GM12878 (cell line): Measurements from ENCODE around the gene KRT71. TPM values are rescaled to one million over a fixed set of nuclear protein-coding genes. Genes with fewer than 3 reads are reported as not detected.

Experiments
- polyA plus RNA-seq, 11 experiments: library from polyadenylated mRNA; depleted of rRNA in 4 of 11; unstranded in 6 of 11; stranded (reverse) in 5 of 11; fragments of >200 nt; fragmentation: Nextera tagmentation in 4 of 11; fragmentation: Illumina TruSeq in 1 of 11; extraction: Ambion mirVana in 4 of 11; extraction: Trizol in 1 of 11; gene quantifications; 1 replicate in 1 of 11; 2 replicates in 10 of 11; pipeline versions ENCODE4 v1.2.1 to v1.2.3, GENCODE V29; 2011 to 2016; ENCODE audit warnings: inconsistent platforms in 2 of 11, missing spikeins in 2 of 11, low read depth in 1 of 11
- total RNA-seq, 4 experiments: library from RNA; depleted of rRNA in 3 of 4; stranded (reverse); fragments of >200 nt in 3 of 4; fragmentation: Illumina TruSeq in 1 of 4; extraction: Trizol in 1 of 4; gene quantifications; 2 replicates each; pipeline versions ENCODE4 v1.2.1 to v1.2.3, GENCODE V29; 2013 to 2021
- TF ChIP-seq, protein P1 (sequence below): fragments of 450-650 bp; formaldehyde crosslinking; IDR thresholded peaks from 2 replicates; pipeline ENCODE4 v1.4.0; 2020; ENCODE audit warnings: mild to moderate bottlenecking, moderate library complexity

KRT71 gene
- total and polyA plus RNA-seq, 10 of the 15 experiments (the other 5 are each of a cell fraction or from before 2014, with no cell fraction given): not detected

DNA sequence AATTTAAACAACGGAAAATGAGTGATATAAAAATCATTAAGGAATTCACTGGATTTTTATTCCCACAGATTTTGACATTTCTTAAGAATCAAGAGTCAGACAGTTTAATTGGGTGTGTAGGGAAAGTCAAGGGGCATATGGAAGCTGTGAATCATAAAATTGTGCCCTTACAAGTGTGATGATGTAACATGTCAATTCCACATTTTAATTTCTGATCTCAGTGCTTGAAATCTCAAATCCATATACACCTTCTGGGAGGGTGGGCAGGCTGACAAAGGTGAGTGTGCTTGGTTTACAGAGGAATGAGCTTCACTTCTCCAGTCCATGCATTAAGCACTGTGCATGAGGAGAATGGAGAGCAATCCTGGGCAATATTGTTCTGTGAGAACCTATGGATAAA lies 58.8 kb downstream of the KRT71 start (continued):
- TF ChIP-seq, protein P1, sequence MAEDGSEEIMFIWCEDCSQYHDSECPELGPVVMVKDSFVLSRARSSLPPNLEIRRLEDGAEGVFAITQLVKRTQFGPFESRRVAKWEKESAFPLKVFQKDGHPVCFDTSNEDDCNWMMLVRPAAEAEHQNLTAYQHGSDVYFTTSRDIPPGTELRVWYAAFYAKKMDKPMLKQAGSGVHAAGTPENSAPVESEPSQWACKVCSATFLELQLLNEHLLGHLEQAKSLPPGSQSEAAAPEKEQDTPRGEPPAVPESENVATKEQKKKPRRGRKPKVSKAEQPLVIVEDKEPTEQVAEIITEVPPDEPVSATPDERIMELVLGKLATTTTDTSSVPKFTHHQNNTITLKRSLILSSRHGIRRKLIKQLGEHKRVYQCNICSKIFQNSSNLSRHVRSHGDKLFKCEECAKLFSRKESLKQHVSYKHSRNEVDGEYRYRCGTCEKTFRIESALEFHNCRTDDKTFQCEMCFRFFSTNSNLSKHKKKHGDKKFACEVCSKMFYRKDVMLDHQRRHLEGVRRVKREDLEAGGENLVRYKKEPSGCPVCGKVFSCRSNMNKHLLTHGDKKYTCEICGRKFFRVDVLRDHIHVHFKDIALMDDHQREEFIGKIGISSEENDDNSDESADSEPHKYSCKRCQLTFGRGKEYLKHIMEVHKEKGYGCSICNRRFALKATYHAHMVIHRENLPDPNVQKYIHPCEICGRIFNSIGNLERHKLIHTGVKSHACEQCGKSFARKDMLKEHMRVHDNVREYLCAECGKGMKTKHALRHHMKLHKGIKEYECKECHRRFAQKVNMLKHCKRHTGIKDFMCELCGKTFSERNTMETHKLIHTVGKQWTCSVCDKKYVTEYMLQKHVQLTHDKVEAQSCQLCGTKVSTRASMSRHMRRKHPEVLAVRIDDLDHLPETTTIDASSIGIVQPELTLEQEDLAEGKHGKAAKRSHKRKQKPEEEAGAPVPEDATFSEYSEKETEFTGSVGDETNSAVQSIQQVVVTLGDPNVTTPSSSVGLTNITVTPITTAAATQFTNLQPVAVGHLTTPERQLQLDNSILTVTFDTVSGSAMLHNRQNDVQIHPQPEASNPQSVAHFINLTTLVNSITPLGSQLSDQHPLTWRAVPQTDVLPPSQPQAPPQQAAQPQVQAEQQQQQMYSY (CRISPR knock-in tag): no peak

Other genes with a start within 250 kb of the KRT71 start
Only the 7 nearest of the 17 such genes appear.
- gene KRT6C, start 79.3 kb downstream of the KRT71 start, total RNA-seq (2014; rRNA removed): not detected in 2 replicates
- gene KRT6C, start 79.3 kb downstream of the KRT71 start, total RNA-seq (2014; rRNA removed; fragmentation: Illumina TruSeq; extraction: Trizol): not detected in 2 replicates
- gene KRT6C, start 79.3 kb downstream of the KRT71 start, total RNA-seq (2021): not detected in 2 replicates
- not detected in 2 replicates for gene KRT6C, start 79.3 kb downstream of the KRT71 start, polyA plus RNA-seq (2011; rRNA removed)
- not detected in 2 replicates for gene KRT6C, start 79.3 kb downstream of the KRT71 start, polyA plus RNA-seq (2014; fragmentation: Illumina TruSeq; extraction: Trizol)
- gene KRT6C, start 79.3 kb downstream of the KRT71 start, polyA plus RNA-seq (2014; fragmentation: Nextera tagmentation; extraction: Ambion mirVana): not detected
- not detected in 2 replicates for gene KRT6C, start 79.3 kb downstream of the KRT71 start, polyA plus RNA-seq (2014; rRNA removed)
- not detected for gene KRT6C, start 79.3 kb downstream of the KRT71 start, polyA plus RNA-seq (2016; fragmentation: Nextera tagmentation; extraction: Ambion mirVana)
- not detected in 2 replicates for gene KRT6A, start 59.9 kb downstream of the KRT71 start, total RNA-seq (2014; rRNA removed)
- gene KRT6A, start 59.9 kb downstream of the KRT71 start, total RNA-seq (2014; rRNA removed; fragmentation: Illumina TruSeq; extraction: Trizol): not detected in 2 replicates
- gene KRT6A, start 59.9 kb downstream of the KRT71 start, total RNA-seq (2021): not detected in 2 replicates
- gene KRT6A, start 59.9 kb downstream of the KRT71 start, polyA plus RNA-seq (2011; rRNA removed): 0.16 and 0.96 TPM in 2 replicates
- not detected in 2 replicates for gene KRT6A, start 59.9 kb downstream of the KRT71 start, polyA plus RNA-seq (2014; fragmentation: Illumina TruSeq; extraction: Trizol)
- not detected for gene KRT6A, start 59.9 kb downstream of the KRT71 start, polyA plus RNA-seq (2014; fragmentation: Nextera tagmentation; extraction: Ambion mirVana)
- gene KRT6A, start 59.9 kb downstream of the KRT71 start, polyA plus RNA-seq (2014; rRNA removed): not detected in 2 replicates
- not detected for gene KRT6A, start 59.9 kb downstream of the KRT71 start, polyA plus RNA-seq (2016; fragmentation: Nextera tagmentation; extraction: Ambion mirVana)
- not detected in 2 replicates for gene KRT5, start 32.8 kb downstream of the KRT71 start, total RNA-seq (2014; rRNA removed)
- not detected in 2 replicates for gene KRT5, start 32.8 kb downstream of the KRT71 start, total RNA-seq (2014; rRNA removed; fragmentation: Illumina TruSeq; extraction: Trizol)
- not detected in 2 replicates for gene KRT5, start 32.8 kb downstream of the KRT71 start, total RNA-seq (2021)
- 0.23 and 1.6 TPM in 2 replicates for gene KRT5, start 32.8 kb downstream of the KRT71 start, polyA plus RNA-seq (2011; rRNA removed)
- not detected in 2 replicates for gene KRT5, start 32.8 kb downstream of the KRT71 start, polyA plus RNA-seq (2014; fragmentation: Illumina TruSeq; extraction: Trizol)
- not detected for gene KRT5, start 32.8 kb downstream of the KRT71 start, polyA plus RNA-seq (2014; fragmentation: Nextera tagmentation; extraction: Ambion mirVana)
- not detected in 2 replicates for gene KRT5, start 32.8 kb downstream of the KRT71 start, polyA plus RNA-seq (2014; rRNA removed)
- gene KRT5, start 32.8 kb downstream of the KRT71 start, polyA plus RNA-seq (2016; fragmentation: Nextera tagmentation; extraction: Ambion mirVana): not detected
- gene KRT74, start 20.7 kb upstream of the KRT71 start, total RNA-seq (2014; rRNA removed): not detected in 2 replicates
- not detected in 2 replicates for gene KRT74, start 20.7 kb upstream of the KRT71 start, total RNA-seq (2014; rRNA removed; fragmentation: Illumina TruSeq; extraction: Trizol)
- not detected in 2 replicates for gene KRT74, start 20.7 kb upstream of the KRT71 start, total RNA-seq (2021)
- gene KRT74, start 20.7 kb upstream of the KRT71 start, polyA plus RNA-seq (2011; rRNA removed): not detected in 2 replicates
- not detected in 2 replicates for gene KRT74, start 20.7 kb upstream of the KRT71 start, polyA plus RNA-seq (2014; fragmentation: Illumina TruSeq; extraction: Trizol)
- not detected for gene KRT74, start 20.7 kb upstream of the KRT71 start, polyA plus RNA-seq (2014; fragmentation: Nextera tagmentation; extraction: Ambion mirVana)
- not detected in 2 replicates for gene KRT74, start 20.7 kb upstream of the KRT71 start, polyA plus RNA-seq (2014; rRNA removed)
- not detected for gene KRT74, start 20.7 kb upstream of the KRT71 start, polyA plus RNA-seq (2016; fragmentation: Nextera tagmentation; extraction: Ambion mirVana)
- not detected in 2 replicates for gene KRT72, start 48.3 kb upstream of the KRT71 start, total RNA-seq (2014; rRNA removed)
- not detected in 2 replicates for gene KRT72, start 48.3 kb upstream of the KRT71 start, total RNA-seq (2014; rRNA removed; fragmentation: Illumina TruSeq; extraction: Trizol)
- gene KRT72, start 48.3 kb upstream of the KRT71 start, total RNA-seq (2021): not detected in 2 replicates
- gene KRT72, start 48.3 kb upstream of the KRT71 start, polyA plus RNA-seq (2011; rRNA removed): not detected in 2 replicates
- not detected in 2 replicates for gene KRT72, start 48.3 kb upstream of the KRT71 start, polyA plus RNA-seq (2014; fragmentation: Illumina TruSeq; extraction: Trizol)
- gene KRT72, start 48.3 kb upstream of the KRT71 start, polyA plus RNA-seq (2014; fragmentation: Nextera tagmentation; extraction: Ambion mirVana): not detected
- gene KRT72, start 48.3 kb upstream of the KRT71 start, polyA plus RNA-seq (2014; rRNA removed): not detected in 2 replicates
- gene KRT72, start 48.3 kb upstream of the KRT71 start, polyA plus RNA-seq (2016; fragmentation: Nextera tagmentation; extraction: Ambion mirVana): not detected
- not detected in 2 replicates for gene KRT73, start 65.4 kb upstream of the KRT71 start, total RNA-seq (2014; rRNA removed)
- gene KRT73, start 65.4 kb upstream of the KRT71 start, total RNA-seq (2014; rRNA removed; fragmentation: Illumina TruSeq; extraction: Trizol): not detected in 2 replicates
- not detected in 2 replicates for gene KRT73, start 65.4 kb upstream of the KRT71 start, total RNA-seq (2021)
- gene KRT73, start 65.4 kb upstream of the KRT71 start, polyA plus RNA-seq (2011; rRNA removed): not detected in 2 replicates
- not detected in 2 replicates for gene KRT73, start 65.4 kb upstream of the KRT71 start, polyA plus RNA-seq (2014; fragmentation: Illumina TruSeq; extraction: Trizol)
- not detected for gene KRT73, start 65.4 kb upstream of the KRT71 start, polyA plus RNA-seq (2014; fragmentation: Nextera tagmentation; extraction: Ambion mirVana)
- not detected in 2 replicates for gene KRT73, start 65.4 kb upstream of the KRT71 start, polyA plus RNA-seq (2014; rRNA removed)
- not detected for gene KRT73, start 65.4 kb upstream of the KRT71 start, polyA plus RNA-seq (2016; fragmentation: Nextera tagmentation; extraction: Ambion mirVana)
- gene KRT2, start 99.1 kb upstream of the KRT71 start, total RNA-seq (2014; rRNA removed): not detected in 2 replicates
- gene KRT2, start 99.1 kb upstream of the KRT71 start, total RNA-seq (2014; rRNA removed; fragmentation: Illumina TruSeq; extraction: Trizol): not detected in 2 replicates
- gene KRT2, start 99.1 kb upstream of the KRT71 start, total RNA-seq (2021): 0.08 TPM in 1 of 2 replicates, not detected in the other
- 0.12 TPM in 1 of 2 replicates, not detected in the other for gene KRT2, start 99.1 kb upstream of the KRT71 start, polyA plus RNA-seq (2011; rRNA removed)
- not detected in 2 replicates for gene KRT2, start 99.1 kb upstream of the KRT71 start, polyA plus RNA-seq (2014; fragmentation: Illumina TruSeq; extraction: Trizol)
- not detected for gene KRT2, start 99.1 kb upstream of the KRT71 start, polyA plus RNA-seq (2014; fragmentation: Nextera tagmentation; extraction: Ambion mirVana)
- gene KRT2, start 99.1 kb upstream of the KRT71 start, polyA plus RNA-seq (2014; rRNA removed): not detected in 2 replicates
- not detected for gene KRT2, start 99.1 kb upstream of the KRT71 start, polyA plus RNA-seq (2016; fragmentation: Nextera tagmentation; extraction: Ambion mirVana)